H9 (cell line): ENCODE results near the gene CACNA1G. TPM values are rescaled to one million over a fixed set of nuclear protein-coding genes. Genes with fewer than 3 reads are reported as not detected.
A peak's percentile ranks its signal among the peaks of the same experiment; 100 is the strongest.

Source experiments
- DNase-seq: peaks from one replicate; pipeline ENCODE4 v3.0.0-alpha.2; 2017
- H2AFZ ChIP-seq: one replicate; pipeline ENCODE4 v1.6.1; 2013; ENCODE audit warnings: mild to moderate bottlenecking, low read length, control low read depth, moderate library complexity
- H2AK5ac ChIP-seq: 2 replicates; pipeline ENCODE4 v1.6.1; 2013; ENCODE audit warnings: low read length, control low read depth, mixed read lengths; ENCODE audit not compliant: insufficient read length
- H2BK120ac ChIP-seq: one replicate; pipeline ENCODE4 v1.6.1; 2013; ENCODE audit warnings: low read depth, mild to moderate bottlenecking, low read length, control low read depth, inconsistent platforms; ENCODE audit not compliant: poor library complexity, severe bottlenecking
- H2BK12ac ChIP-seq: 2 replicates; pipeline ENCODE4 v1.6.1; 2013; ENCODE audit warnings: low read length, control low read depth, mixed read lengths, low read depth; ENCODE audit not compliant: insufficient read length
- H2BK15ac ChIP-seq: 2 replicates; pipeline ENCODE4 v1.6.1; 2013; ENCODE audit warnings: low read depth, low read length, control low read depth
- H2BK20ac ChIP-seq: one replicate; pipeline ENCODE4 v1.6.1; 2013; ENCODE audit warnings: low read depth, mild to moderate bottlenecking, low read length, control low read depth, inconsistent platforms; ENCODE audit not compliant: poor library complexity, severe bottlenecking
- H2BK5ac ChIP-seq: 2 replicates; pipeline ENCODE4 v1.6.1; 2013; ENCODE audit warnings: low read length, control low read depth, mixed read lengths; ENCODE audit not compliant: insufficient read length
- H3K14ac ChIP-seq: 2 replicates; pipeline ENCODE4 v1.6.1; 2013; ENCODE audit warnings: low read length, control low read depth; ENCODE audit not compliant: insufficient read depth
- H3K18ac ChIP-seq: 2 replicates; pipeline ENCODE4 v1.6.1; 2013; ENCODE audit warnings: low read depth, mild to moderate bottlenecking, mixed read lengths, low read length, control low read depth; ENCODE audit not compliant: insufficient read length
- H3K23ac ChIP-seq: 2 replicates; pipeline ENCODE4 v1.6.1; 2013; ENCODE audit warnings: low read length, control low read depth, mixed read lengths, low read depth; ENCODE audit not compliant: insufficient read length
- H3K23me2 ChIP-seq: 2 replicates; pipeline ENCODE4 v1.6.1; 2013; ENCODE audit warnings: low read depth, mild to moderate bottlenecking, mixed read lengths, low read length, control low read depth; ENCODE audit not compliant: insufficient read length, poor library complexity, severe bottlenecking
- H3K27ac ChIP-seq: 2 replicates; pipeline ENCODE4 v1.5.1; 2013; ENCODE audit warnings: low read length, control low read depth, mixed read lengths, low read depth; ENCODE audit not compliant: insufficient read length
- H3K27me3 ChIP-seq: 2 replicates; pipeline ENCODE4 v1.6.1; 2013; ENCODE audit warnings: low read length, control low read depth, inconsistent platforms; ENCODE audit not compliant: insufficient read depth
- H3K4ac ChIP-seq: 2 replicates; pipeline ENCODE4 v1.6.1; 2013; ENCODE audit warnings: low read depth, mild to moderate bottlenecking, control low read depth, inconsistent platforms, low read length, moderate library complexity
- H3K4me1 ChIP-seq: 2 replicates; pipeline ENCODE4 v1.6.1; 2013; ENCODE audit warnings: low read length, control low read depth, inconsistent platforms; ENCODE audit not compliant: insufficient read depth
- H3K4me2 ChIP-seq: 2 replicates; pipeline ENCODE4 v1.6.1; 2013; ENCODE audit warnings: low read length, control low read depth, mixed read lengths; ENCODE audit not compliant: insufficient read length, insufficient read depth
- H3K56ac ChIP-seq: 2 replicates; pipeline ENCODE4 v1.6.1; 2013; ENCODE audit warnings: low read depth, mild to moderate bottlenecking, mixed read lengths, low read length, control low read depth; ENCODE audit not compliant: insufficient read length
- H3K79me1 ChIP-seq: 2 replicates; pipeline ENCODE4 v1.6.1; 2013; ENCODE audit warnings: low read depth, mild to moderate bottlenecking, moderate library complexity, low read length, control low read depth, inconsistent platforms; ENCODE audit not compliant: insufficient read depth, poor library complexity, severe bottlenecking
- H3K79me2 ChIP-seq: 2 replicates; pipeline ENCODE4 v1.6.1; 2013; ENCODE audit warnings: low read length, control low read depth, inconsistent platforms; ENCODE audit not compliant: insufficient read depth
- H3K9ac ChIP-seq: 2 replicates; pipeline ENCODE4 v1.6.1; 2013; ENCODE audit warnings: low read length, control low read depth, mixed read lengths; ENCODE audit not compliant: insufficient read length; ENCODE audit errors: extremely low read depth
- H3K9me3 ChIP-seq: one replicate; pipeline ENCODE4 v1.6.1; 2013; ENCODE audit warnings: low read depth, low read length, inconsistent platforms; ENCODE audit not compliant: control insufficient read depth
- H3T11ph ChIP-seq: one replicate; pipeline ENCODE4 v1.6.1; 2013; ENCODE audit warnings: mild to moderate bottlenecking, low read length, control low read depth, inconsistent platforms
- H4K20me1 ChIP-seq: one replicate; pipeline ENCODE4 v1.6.1; 2013; ENCODE audit not compliant: control insufficient read depth, insufficient read length, insufficient read depth
- H4K5ac ChIP-seq: 2 replicates; pipeline ENCODE4 v1.6.1; 2013; ENCODE audit warnings: low read depth, mild to moderate bottlenecking, mixed read lengths, low read length, control low read depth; ENCODE audit not compliant: insufficient read length
- H4K8ac ChIP-seq: replicated peaks from 2 replicates; pipeline ENCODE4 v1.6.1; 2013; ENCODE audit warnings: low read length, control low read depth, mixed read lengths, low read depth; ENCODE audit not compliant: insufficient read length
- H4K91ac ChIP-seq: 2 replicates; pipeline ENCODE4 v1.6.1; 2013; ENCODE audit warnings: low read depth, mild to moderate bottlenecking, moderate library complexity, mixed read lengths, low read length, control low read depth; ENCODE audit not compliant: insufficient read length
- H3K27ac Mint-ChIP-seq, 3 experiments: 2 replicates in 2 of 3; 3 replicates in 1 of 3; pipeline ENCODE4 v1.8.0; 2020 to 2021; ENCODE audit warnings: mixed read lengths in 3 of 3, mild to moderate bottlenecking in 1 of 3, moderate library complexity in 1 of 3
- H3K27me3 Mint-ChIP-seq: 2 replicates; pipeline ENCODE4 v1.8.0; 2021; ENCODE audit warnings: low read depth, mild to moderate bottlenecking, moderate library complexity, mixed read lengths
- H3K36me3 Mint-ChIP-seq, 3 experiments: 2 replicates in 2 of 3; 3 replicates in 1 of 3; pipeline ENCODE4 v1.8.0; 2020 to 2021; ENCODE audit warnings: low read depth in 3 of 3, mixed read lengths in 3 of 3; ENCODE audit not compliant: insufficient read depth in 1 of 3
- H3K4me1 Mint-ChIP-seq, 2 experiments: 2 replicates each; pipeline ENCODE4 v1.8.0; 2020; ENCODE audit warnings: mixed read lengths in 2 of 2
- H3K4me3 Mint-ChIP-seq, 2 experiments: 2 replicates in 1 of 2; 3 replicates in 1 of 2; pipeline ENCODE4 v1.8.0; 2020 to 2021; ENCODE audit warnings: mild to moderate bottlenecking in 2 of 2, mixed read lengths in 2 of 2, moderate library complexity in 1 of 2
- H3K9me3 Mint-ChIP-seq, 2 experiments: 2 replicates in 1 of 2; 3 replicates in 1 of 2; pipeline ENCODE4 v1.8.0; 2020; ENCODE audit warnings: mild to moderate bottlenecking in 2 of 2, mixed read lengths in 2 of 2, moderate library complexity in 1 of 2
- CTCF ChIP-seq: fragments of 200-600 bp; sonication (generic); conservative IDR thresholded peaks from 3 replicates; pipeline ENCODE4 v1.8.0; 2021; ENCODE audit warnings: antibody characterized with exemption, mild to moderate bottlenecking
- WGBS: extraction: QIAGEN DNeasy Blood & Tissue Kit; methylation state at CpG from one replicate; pipeline ENCODE4 v1.1.7; 2013; ENCODE audit warnings: missing lambda C conversion rate, low lambda C conversion rate, mixed read lengths; ENCODE audit not compliant: insufficient read length; ENCODE audit errors: extremely low coverage; 5-methylcytosine and 5-hydroxymethylcytosine counted together
- total RNA-seq: library from RNA; stranded (reverse); gene quantifications from 2 replicates; pipeline ENCODE4 v1.2.1, GENCODE V29; 2021

Gene CACNA1G
- total RNA-seq, 1 experiment from 2014 or later = 1.5 TPM

- Histone ChIP-seq H2BK15ac (no peak overlapping the region), H3K4me2 (no peak overlapping the region), H2AFZ (no peak overlapping the region), H3K4ac (no peak overlapping the region), H2BK120ac (no peak overlapping the region), H3T11ph (no peak overlapping the region), H4K91ac (no peak overlapping the region), H3K9me3 (no peaks in the 10 kb centered on the region), H2BK12ac (no peak overlapping the region), H3K4me1 (no peaks in the 10 kb centered on the region), H2BK20ac (no peak overlapping the region), H2AK5ac (no peak overlapping the region), H3K27me3 (no peaks in the 10 kb centered on the region), H3K27ac (no peak overlapping the region), H2BK5ac (no peak overlapping the region), H4K8ac (no peak overlapping the region), H3K79me2 (no peaks in the 10 kb centered on the region), H3K56ac (no peak overlapping the region), H3K79me1 (no peaks in the 10 kb centered on the region), H4K20me1 (peaks cover 2% of the 10 kb centered on the region), H3K14ac (no peak overlapping the region), H4K5ac (no peak overlapping the region), H3K23ac (no peak overlapping the region), H3K18ac (no peak overlapping the region), H3K23me2 (no peaks in the 10 kb centered on the region), H3K9ac (no peak overlapping the region)
- Mint-ChIP-seq H3K36me3 (no peaks in the 10 kb centered on the region; a peak in 1 of 7 replicates), H3K27me3 (peaks cover 2% of the 10 kb centered on the region; the same call in 1 of the 2 replicates), H3K4me1 (peaks cover 9 to 18% of the 10 kb centered on the region in 2 experiments), H3K9me3 (no peaks in the 10 kb centered on the region), H3K27ac (no peak overlapping the region), H3K4me3 (no peak overlapping the region)
- peak; percentile 78 for TF ChIP-seq CTCF
- no CpG with 5 or more reads among the region's 34 CpGs for WGBS
- peak; percentile 92 for DNase-seq
Observed at GRCh38 chr17:50596191-50597037, 35.9 kb downstream of the CACNA1G start.
